Natural killer cell (primary cell): ENCODE results near the gene PRDX5. TPM values are rescaled to one million over a fixed set of nuclear protein-coding genes. Genes with fewer than 3 reads are reported as not detected.

Experiments
- ATAC-seq, 3 donors: fragments of 150-1000 bp in 2 of 3; fragments of 200-7000 bp in 1 of 3; cut with Tn5 transposase; 1 replicate in 1 of 3; 2 replicates in 2 of 3; pipeline ENCODE4 v1.10.0; 2021; ENCODE audit warnings: mild to moderate bottlenecking in 2 of 3, moderate library complexity in 2 of 3
- DNase-seq, 2 donors: peaks; one replicate each; pipeline versions ENCODE4 v3.0.0 to v3.0.0-alpha.2; 2013 to 2021; ENCODE audit warnings: mixed read lengths in 1 of 2
- H3K27ac ChIP-seq: one replicate; pipeline ENCODE4 v1.5.1; 2013; ENCODE audit warnings: mild to moderate bottlenecking, low read length
- H3K27me3 ChIP-seq: one replicate; pipeline ENCODE4 v1.6.1; 2013; ENCODE audit warnings: low read length; ENCODE audit not compliant: control insufficient read depth, insufficient read depth
- H3K36me3 ChIP-seq: one replicate; pipeline ENCODE4 v1.6.1; 2013; ENCODE audit warnings: low read length; ENCODE audit not compliant: control insufficient read depth, insufficient read depth
- H3K4me1 ChIP-seq: one replicate; pipeline ENCODE4 v1.6.1; 2013; ENCODE audit warnings: low read length; ENCODE audit not compliant: control insufficient read depth, insufficient read depth
- H3K4me3 ChIP-seq: one replicate; pipeline ENCODE4 v1.5.1; 2013; ENCODE audit warnings: low read length
- H3K9me3 ChIP-seq: one replicate; pipeline ENCODE4 v1.6.1; 2013; ENCODE audit warnings: low read length; ENCODE audit not compliant: control insufficient read depth, insufficient read depth
- H3K27ac Mint-ChIP-seq, 2 donors: one replicate each; pipeline ENCODE4 v1.8.0; 2022; ENCODE audit warnings: mild to moderate bottlenecking in 2 of 2, mixed read lengths in 2 of 2, moderate library complexity in 1 of 2
- H3K27me3 Mint-ChIP-seq, 2 donors: one replicate each; pipeline ENCODE4 v1.8.0; 2022; ENCODE audit warnings: low read depth in 2 of 2, mixed read lengths in 2 of 2
- H3K36me3 Mint-ChIP-seq: one replicate; pipeline ENCODE4 v1.8.0; 2022; ENCODE audit warnings: mixed read lengths
- H3K4me1 Mint-ChIP-seq, 2 donors: one replicate each; pipeline ENCODE4 v1.8.0; 2022; ENCODE audit warnings: mixed read lengths in 2 of 2
- H3K4me3 Mint-ChIP-seq: one replicate; pipeline ENCODE4 v1.8.0; 2022; ENCODE audit warnings: mild to moderate bottlenecking, moderate library complexity, mixed read lengths
- H3K9me3 Mint-ChIP-seq, 2 donors: one replicate each; pipeline ENCODE4 v1.8.0; 2022; ENCODE audit warnings: mixed read lengths in 2 of 2
- CTCF ChIP-seq: fragments of 200-600 bp; IDR thresholded peaks from one replicate; pipeline ENCODE4 v1.8.0; 2022; ENCODE audit warnings: antibody characterized with exemption
- WGBS: methylation state at CpG from one replicate; pipeline ENCODE4 v1.1.7; 2013; ENCODE audit warnings: missing lambda C conversion rate; ENCODE audit not compliant: insufficient coverage; 5-methylcytosine and 5-hydroxymethylcytosine counted together
- intact Hi-C: fragments of 100-400 bp; cut with micrococcal nuclease; formaldehyde crosslinking; loops from one replicate; pipeline ENCODE4 v1.14.2; 2022
- total RNA-seq, 4 donors: library from RNA; stranded (reverse); fragments of 120-200 nt in 1 of 4; gene quantifications; one replicate each; pipeline versions ENCODE4 v1.2.3 to v1.2.4, GENCODE V29; 2013 to 2022

The PRDX5 gene
- total RNA-seq, 3 donors from 2014 or later (not counting 1 experiment from before 2014, with no cell fraction given): 85.9 to 104 (median 88.8) TPM

- no peak overlapping the region for H3K27ac ChIP-seq
- H3K4me3 ChIP-seq: no peak overlapping the region
- no peaks in the 10 kb centered on the region for H3K27me3 Mint-ChIP-seq
- no peaks in the 10 kb centered on the region for H3K9me3 Mint-ChIP-seq
- H3K9me3 ChIP-seq: no peaks in the 10 kb centered on the region
- peaks cover 10 to 21% of the 10 kb centered on the region in 2 donors for H3K4me1 Mint-ChIP-seq
- ATAC-seq: no peak
- intact Hi-C loops: no loop called here
- no peaks in the 10 kb centered on the region for H3K27me3 ChIP-seq
- H3K36me3 Mint-ChIP-seq: no peaks in the 10 kb centered on the region
- H3K36me3 ChIP-seq: peaks cover 46% of the 10 kb centered on the region
- no peak overlapping the region for H3K4me3 Mint-ChIP-seq
- TF ChIP-seq CTCF: no peak
- 98% methylated on average over 11 of the region's 11 CpGs for WGBS
- H3K4me1 ChIP-seq: no peaks in the 10 kb centered on the region
- no peak for DNase-seq
- no peak overlapping the region for H3K27ac Mint-ChIP-seq
These were observed 31.5 kb downstream of the PRDX5 start for GRCh38 chr11:64349404-64349803.

GRCh38 chr11:64351136-64351631 is 33.3 kb downstream of the PRDX5 start:
- no peaks in the 10 kb centered on the region for H3K9me3 ChIP-seq
- Mint-ChIP-seq H3K9me3 (no peaks in the 10 kb centered on the region), H3K27ac (peak overlapping the region in 1 of 2 donors; percentile 8), H3K36me3 (no peaks in the 10 kb centered on the region), H3K27me3 (no peaks in the 10 kb centered on the region), H3K4me3 (no peak overlapping the region), H3K4me1 (peaks cover 0 to 10% of the 10 kb centered on the region in 2 donors)
- intact Hi-C loops: no loop called here
- 90% methylated on average over 18 of the region's 18 CpGs for WGBS
- no peak for TF ChIP-seq CTCF
- no peak overlapping the region for H3K27ac ChIP-seq
- no peaks in the 10 kb centered on the region for H3K27me3 ChIP-seq
- DNase-seq (no peak), ATAC-seq (peak in 2 of 3 donors; percentile 24 to 55)
- H3K36me3 ChIP-seq: peaks cover 40% of the 10 kb centered on the region
- H3K4me1 ChIP-seq: no peaks in the 10 kb centered on the region
- H3K4me3 ChIP-seq: no peak overlapping the region

GRCh38 chr11:64352099-64352994 is 34.4 kb downstream of the PRDX5 start:
- intact Hi-C loops: no loop called here
- no peak overlapping the region for H3K4me3 Mint-ChIP-seq
- H3K27me3 Mint-ChIP-seq: no peaks in the 10 kb centered on the region
- Histone ChIP-seq H3K9me3 (no peaks in the 10 kb centered on the region), H3K4me3 (no peak overlapping the region), H3K36me3 (peaks cover 36% of the 10 kb centered on the region), H3K4me1 (peaks cover 5% of the 10 kb centered on the region), H3K27me3 (no peaks in the 10 kb centered on the region), H3K27ac (no peak overlapping the region)
- H3K4me1 Mint-ChIP-seq: peaks cover 0 to 13% of the 10 kb centered on the region in 2 donors
- TF ChIP-seq CTCF: no peak
- WGBS: 96% methylated on average over 33 of the region's 33 CpGs
- no peak overlapping the region for H3K27ac Mint-ChIP-seq
- no peaks in the 10 kb centered on the region for H3K9me3 Mint-ChIP-seq
- no peaks in the 10 kb centered on the region for H3K36me3 Mint-ChIP-seq
- DNase-seq (no peak), ATAC-seq (no peak)
